Spleen (tissue), 7 donors: ENCODE measurements around the gene EVC.

Experiments
- CTCF ChIP-seq, 11 experiments: fragments of 200-600 bp in 7 of 11; fragments of 450-650 bp in 4 of 11; sonication (generic) in 4 of 11; IDR thresholded peaks in 8 of 11; conservative IDR thresholded peaks in 3 of 11; 1 replicate in 7 of 11; 2 replicates in 4 of 11; pipeline versions ENCODE4 v1.4.0 to v1.8.0; 2016 to 2021; ENCODE audit warnings: antibody characterized with exemption in 11 of 11, inconsistent platforms in 4 of 11, mild to moderate bottlenecking in 1 of 11
- POLR2A ChIP-seq, 3 donors: fragments of 450-650 bp; IDR thresholded peaks; one replicate each; pipeline ENCODE4 v1.5.1; 2017; ENCODE audit warnings: antibody characterized with exemption in 3 of 3, mild to moderate bottlenecking in 1 of 3
- donor health status: DM: no; HTN: no; CAD: no; lungs with moderate emphysema.
- donor health status: DM: no; HTN: no; CAD: no.
- donor health status: DM: no; HTN: no; CAD: no.

- TF ChIP-seq CTCF (IDR thresholded peaks at IDR 0.05 in 8 of 11, conservative IDR thresholded peaks at IDR 0.05 in 3 of 11): no peak
- TF ChIP-seq POLR2A (IDR thresholded peaks at IDR 0.05): no peak
Measured at GRCh38 chr4:5666741-5667140, 44.3 kb upstream of the EVC start.
